GM23338 (cell line): ENCODE data around the gene AOPEP.

Experiments
- CTCF ChIP-seq, 2 experiments: fragments of 200-600 bp in 1 of 2; sonication (generic) in 1 of 2; conservative IDR thresholded peaks; 2 replicates each; pipeline versions ENCODE4 v1.5.1 to v1.6.1; 2016 to 2017; ENCODE audit warnings: antibody characterized with exemption in 2 of 2, low read depth in 2 of 2, mild to moderate bottlenecking in 2 of 2, moderate library complexity in 1 of 2
- EZH2 ChIP-seq: fragments of 200-600 bp; sonication (generic); IDR thresholded peaks from one replicate; pipeline ENCODE4 v1.8.0; 2017; ENCODE audit warnings: antibody characterized with exemption, mild to moderate bottlenecking, low read depth; ENCODE audit not compliant: unreplicated experiment
- JUNB ChIP-seq: IDR thresholded peaks from one replicate; pipeline ENCODE4 v1.6.1; 2016; ENCODE audit warnings: antibody characterized with exemption; ENCODE audit not compliant: unreplicated experiment
- NANOG ChIP-seq: IDR thresholded peaks from 2 replicates; pipeline ENCODE4 v1.6.1; 2016; ENCODE audit warnings: antibody characterized with exemption, borderline replicate concordance
- STAT1 ChIP-seq: IDR thresholded peaks from one replicate; pipeline ENCODE4 v1.6.1; 2016; ENCODE audit warnings: antibody characterized with exemption; ENCODE audit not compliant: unreplicated experiment
- ZNF114 ChIP-seq: fragments of 250-450 bp; sonication (Bioruptor Pico); IDR thresholded peaks from 2 replicates; pipeline ENCODE4 v1.5.0; 2020; ENCODE audit warnings: mild to moderate bottlenecking, moderate library complexity

- no peak for TF ChIP-seq CTCF (conservative IDR thresholded peaks at IDR 0.05; ENCODE audit: low read depth in 2 of 2)
- TF ChIP-seq NANOG = no peak
- no peak for TF ChIP-seq ZNF114 (CRISPR knock-in tag)
- no peak for TF ChIP-seq JUNB
- TF ChIP-seq EZH2 = no peak
- no peak for TF ChIP-seq STAT1
Observed at GRCh38 chr9:94761481-94761880, 35.0 kb downstream of the AOPEP start.
